ENCODE results near the gene TCP11L1. TPM values are rescaled to one million over a fixed set of nuclear protein-coding genes. Genes with fewer than 3 reads are reported as not detected.

Gene TCP11L1
- total and polyA plus RNA-seq, 2 of the 8 experiments (the other 6 are each of a cell fraction or from before 2014, with no cell fraction given), result 10.9 to 23.1 TPM

DNA sequence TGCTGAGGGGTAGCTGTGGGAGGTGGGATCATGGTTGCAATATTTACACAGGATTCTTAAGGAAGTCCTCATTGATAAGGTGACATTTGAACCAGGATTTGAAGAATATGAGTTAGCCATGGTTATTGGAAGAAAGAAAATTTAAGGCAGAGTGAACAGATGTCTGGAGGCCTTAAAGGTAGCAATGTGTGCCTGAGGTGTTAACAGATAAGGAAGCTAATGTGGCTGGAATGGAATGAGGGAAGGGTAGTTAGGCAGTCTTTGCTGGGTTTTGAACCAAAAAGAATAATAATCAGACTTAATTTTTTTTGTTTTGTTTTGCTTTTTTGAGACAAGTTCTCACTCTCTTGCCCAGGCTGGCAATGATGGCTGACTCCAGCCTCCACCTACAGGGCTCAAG, 33.4 kb upstream of the TCP11L1 start:
- Histone ChIP-seq H2BK15ac (ENCODE audit: low read length) (no peak overlapping the region), H3K9me3 (ENCODE audit: insufficient read depth in 2 of 2, low read depth in 1 of 2, low read length in 1 of 2) (no peaks in the 10 kb centered on the region), H3K4me1 (replicated peaks in 1 of 4; ENCODE audit: control insufficient read depth in 3 of 4, insufficient read depth in 4 of 4, low read length in 3 of 4) (no peaks in the 10 kb centered on the region; a peak in 1 of 7 replicates), H3K9ac (replicated peaks in 1 of 4; ENCODE audit: extremely low read depth in 1 of 4, low read depth in 3 of 4, low read length in 3 of 4) (no peak overlapping the region), H2AFZ (ENCODE audit: low read length) (no peak overlapping the region), H2AK5ac (ENCODE audit: low read depth, low read length) (no peak overlapping the region), H2BK20ac (ENCODE audit: low read length) (no peak overlapping the region), H4K5ac (ENCODE audit: insufficient read length, low read depth, low read length) (no peak overlapping the region), H3K4me2 (ENCODE audit: insufficient read depth in 1 of 2, low read depth in 2 of 2, low read length in 2 of 2) (no peak overlapping the region), H4K20me1 (replicated peaks in 1 of 2; ENCODE audit: control insufficient read depth in 1 of 2, insufficient read depth in 2 of 2, low read length in 2 of 2) (no peaks in the 10 kb centered on the region), H3K36me3 (ENCODE audit: control insufficient read depth in 2 of 4, insufficient read depth in 4 of 4, low read length in 3 of 4) (no peaks in the 10 kb centered on the region), H3K4me3 (ENCODE audit: extremely low read depth in 1 of 4, insufficient read depth in 2 of 4, low read depth in 3 of 4, low read length in 4 of 4) (no peak overlapping the region), H4K8ac (ENCODE audit: extremely low read depth, insufficient read depth, low read length) (no peak overlapping the region), H3K23me2 (ENCODE audit: low read depth, low read length) (no peaks in the 10 kb centered on the region; the same call in 1 of the 2 replicates), H3K23ac (ENCODE audit: insufficient read length) (no peak overlapping the region), H3K27ac (ENCODE audit: low read depth, low read length) (no peak overlapping the region), H2BK12ac (ENCODE audit: low read depth, low read length) (no peak overlapping the region), H3K56ac (replicated peaks; ENCODE audit: insufficient read length, low read depth, low read length) (no peak overlapping the region), H3K14ac (ENCODE audit: insufficient read length) (no peak overlapping the region), H3K79me2 (ENCODE audit: control insufficient read depth in 1 of 2, insufficient read depth in 2 of 2, low read length in 2 of 2) (no peaks in the 10 kb centered on the region), H3K27me3 (replicated peaks in 1 of 4; ENCODE audit: control insufficient read depth in 3 of 4, extremely low read depth in 1 of 4, insufficient read depth in 3 of 4, low read length in 3 of 4) (no peaks in the 10 kb centered on the region), H3K79me1 (ENCODE audit: low read depth, low read length) (no peaks in the 10 kb centered on the region), H3K4ac (replicated peaks; ENCODE audit: insufficient read length, low read depth, low read length) (no peak overlapping the region), H2BK120ac (replicated peaks; ENCODE audit: low read depth, low read length) (no peak overlapping the region), H3K18ac (ENCODE audit: extremely low read depth, low read length) (no peak overlapping the region), H4K91ac (replicated peaks; ENCODE audit: insufficient read length, low read length) (no peak overlapping the region), H2BK5ac (ENCODE audit: low read depth, low read length) (no peak overlapping the region)
- FAIRE-seq (no peak), DNase-seq (ENCODE audit: low read depth in 1 of 2, low spot score in 2 of 2) (no peak)
- POLR2A ChIA-PET (ENCODE audit: partially characterized antibody), result no interaction called here
- CTCF ChIA-PET (ENCODE audit: partially characterized antibody), result interaction anchor here (1.2 kb wide), 1 partner anchor 22 kb away, joined by 3 read pairs; no protein-coding TSS in a partner anchor
- TF ChIP-seq RBBP5 (IDR thresholded peaks at IDR 0.05; ENCODE audit: borderline replicate concordance, low read depth, low read length) (no peak), RAD21 (IDR thresholded peaks at IDR 0.05 in 1 of 2, conservative IDR thresholded peaks at IDR 0.05 in 1 of 2; ENCODE audit: low read depth in 2 of 2, low read length in 2 of 2) (no peak), TAF7 (optimal IDR thresholded peaks at IDR 0.05; ENCODE audit: borderline replicate concordance, low read depth, low read length) (no peak), RFX5 (IDR thresholded peaks at IDR 0.05; ENCODE audit: borderline replicate concordance, low read depth, low read length) (no peak), CBX8 (IDR thresholded peaks at IDR 0.05; ENCODE audit: borderline replicate concordance, low read depth, low read length) (no peak), TAF1 (IDR thresholded peaks at IDR 0.05; ENCODE audit: low read depth, low read length) (no peak), TBP (IDR thresholded peaks at IDR 0.05; ENCODE audit: low read depth, low read length) (no peak), BRCA1 (IDR thresholded peaks at IDR 0.05; ENCODE audit: low read depth, low read length) (no peak), SIRT6 (IDR thresholded peaks at IDR 0.05; ENCODE audit: low read length) (no peak), JUN (IDR thresholded peaks at IDR 0.05; ENCODE audit: low read depth, low read length) (no peak), HDAC6 (IDR thresholded peaks at IDR 0.05; ENCODE audit: low read depth, low read length) (no peak), SP1 (IDR thresholded peaks at IDR 0.05; ENCODE audit: low read depth, low read length) (no peak), SP2 (IDR thresholded peaks at IDR 0.05; ENCODE audit: low read length) (no peak), CTBP2 (IDR thresholded peaks at IDR 0.05; ENCODE audit: borderline replicate concordance, insufficient read depth, insufficient read length, low read length) (no peak), TEAD4 (IDR thresholded peaks at IDR 0.05; ENCODE audit: low read depth, low read length) (no peak), SUZ12 (IDR thresholded peaks at IDR 0.05; ENCODE audit: low read length) (no peak), POU5F1 (IDR thresholded peaks at IDR 0.05; ENCODE audit: low read depth, low read length) (no peak)
